ENCODE measurements around the gene MACROH2A1.

MACROH2A1 gene

GRCh38 chr5:135289651-135290050 is 109.4 kb downstream of the MACROH2A1 start:
- DNase-seq (ENCODE audit: low read depth, low spot score) = no peak

- DNase-seq (ENCODE audit: low read depth, low spot score) = no peak
These were observed 111.5 kb downstream of the MACROH2A1 start for GRCh38 chr5:135287551-135287950.

Measured in smooth muscle cell of the brain vasculature (primary cell).